OCI-M2 (cell line): ENCODE measurements around the gene VIPAS39.
"Not testable (repeated sequence)": the region's sequence is repeated elsewhere in the genome, so short reads cannot be mapped to it uniquely, and the experiment has no call there.

Experiments
- DNase-seq: peaks from one replicate; lab custom pipeline; 2025; ENCODE audit not compliant: unreplicated experiment; lab: John Stamatoyannopoulos, UW

Gene VIPAS39

GRCh38 chr14:77470224-77470870, 12.9 kb upstream of the VIPAS39 start:
- no peak for DNase-seq

GRCh38 chr14:77469539-77469938, 12.1 kb upstream of the VIPAS39 start:
- no peak for DNase-seq

- DNase-seq, result no peak
These were observed 11.7 kb upstream of the VIPAS39 start for GRCh38 chr14:77469067-77469505.

GRCh38 chr14:77467801-77468200, 10.4 kb upstream of the VIPAS39 start:
- DNase-seq, result no peak

- no peak for DNase-seq
These were observed 1.8 kb upstream of the VIPAS39 start for GRCh38 chr14:77459072-77459723.

GRCh38 chr14:77458249-77458950, 999 bp upstream of the VIPAS39 start:
- no peak for DNase-seq

GRCh38 chr14:77457115-77457521, 283 bp downstream of the VIPAS39 start:
- no peak for DNase-seq

- no peak for DNase-seq
These were observed 1.3 kb downstream of the VIPAS39 start for GRCh38 chr14:77455966-77456640.

GRCh38 chr14:77442196-77442595, 15.2 kb downstream of the VIPAS39 start:
- DNase-seq, result no peak

- DNase-seq, result no peak
These were observed 17.5 kb downstream of the VIPAS39 start for GRCh38 chr14:77439861-77440260.

- DNase-seq, result no peak
These were observed 18.8 kb downstream of the VIPAS39 start for GRCh38 chr14:77438596-77438995.

GRCh38 chr14:77436042-77436441, 21.4 kb downstream of the VIPAS39 start:
- no peak for DNase-seq

GRCh38 chr14:77426396-77426795, 31.0 kb downstream of the VIPAS39 start:
- no peak for DNase-seq

- no peak for DNase-seq
These were observed 32.5 kb downstream of the VIPAS39 start for GRCh38 chr14:77424862-77425261.

- DNase-seq, result no peak
These were observed 34.0 kb downstream of the VIPAS39 start, which contains the start of gene NOXRED1 for GRCh38 chr14:77423423-77423822. TSS of gene NOXRED1 (minus strand) at chr14:77423523. CDS start at chr14:77422889, 634 bp downstream.

- no peak for DNase-seq
These were observed 36.2 kb downstream of the VIPAS39 start for GRCh38 chr14:77421201-77421600.

- DNase-seq, result no peak
These were observed 40.6 kb downstream of the VIPAS39 start for GRCh38 chr14:77416836-77417235.

- DNase-seq, result not testable (repeated sequence)
These were observed 41.3 kb downstream of the VIPAS39 start for GRCh38 chr14:77416098-77416497.

- DNase-seq, result not testable (repeated sequence)
These were observed 41.9 kb downstream of the VIPAS39 start for GRCh38 chr14:77415403-77416030.

- no peak for DNase-seq
These were observed 48.3 kb downstream of the VIPAS39 start for GRCh38 chr14:77409131-77409533.

GRCh38 chr14:77407158-77407557, 50.2 kb downstream of the VIPAS39 start:
- DNase-seq, result peak; percentile 96
